Peyer's patch (tissue), 4 donors: ENCODE results near the gene TCEANC2. TPM values are rescaled to one million over a fixed set of nuclear protein-coding genes. Genes with fewer than 3 reads are reported as not detected.
A peak's percentile ranks its signal among the peaks of the same experiment; 100 is the strongest.

Experiments used
- DNase-seq, 3 donors: peaks; one replicate each; pipeline ENCODE4 v3.0.0-alpha.2; 2017 to 2019
- H3K27ac ChIP-seq, 4 donors: fragments of 200-600 bp; sonication (generic); one replicate each; pipeline ENCODE4 v1.5.1; 2016 to 2019
- H3K27me3 ChIP-seq, 2 donors: fragments of 200-600 bp; sonication (generic); one replicate each; pipeline ENCODE4 v1.5.1; 2019
- H3K36me3 ChIP-seq, 3 donors: fragments of 200-600 bp; sonication (generic); one replicate each; pipeline ENCODE4 v1.5.1; 2016 to 2019
- H3K4me1 ChIP-seq, 4 donors: fragments of 200-600 bp; sonication (generic); one replicate each; pipeline ENCODE4 v1.5.1; 2016 to 2019
- H3K4me3 ChIP-seq, 4 donors: fragments of 200-600 bp; sonication (generic); 1 replicate in 3 of 4; 2 replicates in 1 of 4; pipeline ENCODE4 v1.5.1; 2016 to 2019; ENCODE audit warnings: mild to moderate bottlenecking in 1 of 4
- H3K9me3 ChIP-seq, 4 donors: fragments of 200-600 bp; sonication (generic); one replicate each; pipeline ENCODE4 v1.5.1; 2016 to 2019; ENCODE audit warnings: mild to moderate bottlenecking in 1 of 4
- CTCF ChIP-seq, 6 experiments: fragments of 450-650 bp in 4 of 6; fragments of 200-600 bp in 2 of 6; sonication (generic) in 1 of 6; IDR thresholded peaks; one replicate each; pipeline ENCODE4 v1.5.1; 2017 to 2019; ENCODE audit warnings: antibody characterized with exemption in 6 of 6, mild to moderate bottlenecking in 3 of 6, moderate library complexity in 1 of 6
- POLR2A ChIP-seq, 2 donors: fragments of 450-650 bp; IDR thresholded peaks; one replicate each; pipeline ENCODE4 v1.5.1; 2017; ENCODE audit warnings: antibody characterized with exemption in 2 of 2, mild to moderate bottlenecking in 2 of 2, moderate library complexity in 2 of 2
- total RNA-seq, 4 donors: library from RNA; depleted of rRNA; stranded (reverse); fragments of >200 nt; gene quantifications; one replicate each; pipeline ENCODE4 v1.1.0, GENCODE V29; 2016

Gene TCEANC2
- total RNA-seq, 4 donors from 2014 or later: 3.0 to 6.6 (median 5.3) TPM

- Histone ChIP-seq H3K4me3 (no peak overlapping the region), H3K27me3 (no peaks in the 10 kb centered on the region), H3K27ac (no peak overlapping the region), H3K4me1 (peaks cover 0 to 18% (median 0%) of the 10 kb centered on the region in 4 donors), H3K9me3 (no peaks in the 10 kb centered on the region), H3K36me3 (no peaks in the 10 kb centered on the region)
- DNase-seq: no peak
- TF ChIP-seq POLR2A (IDR thresholded peaks at IDR 0.05) (no peak), CTCF (IDR thresholded peaks at IDR 0.05) (no peak)
Observed at GRCh38 chr1:54117815-54118563, 64.6 kb downstream of the TCEANC2 start.

- peaks cover 0 to 18% (median 0%) of the 10 kb centered on the region in 4 donors for H3K4me1 ChIP-seq
- TF ChIP-seq POLR2A (IDR thresholded peaks at IDR 0.05) (no peak), CTCF (IDR thresholded peaks at IDR 0.05) (no peak)
Observed at GRCh38 chr1:54118704-54119103, 65.3 kb downstream of the TCEANC2 start.

GRCh38 chr1:54120018-54120697 is 66.8 kb downstream of the TCEANC2 start:
- Histone ChIP-seq H3K27me3 (no peaks in the 10 kb centered on the region), H3K27ac (no peak overlapping the region), H3K4me1 (peaks cover 0 to 18% (median 0%) of the 10 kb centered on the region in 4 donors), H3K36me3 (no peaks in the 10 kb centered on the region), H3K9me3 (no peaks in the 10 kb centered on the region), H3K4me3 (no peak overlapping the region)
- no peak for DNase-seq
- TF ChIP-seq POLR2A (IDR thresholded peaks at IDR 0.05) (no peak), CTCF (IDR thresholded peaks at IDR 0.05) (no peak)

More at GRCh38 chr1:54118704-54119103, 65.3 kb downstream of the TCEANC2 start:
- Histone ChIP-seq H3K36me3 (no peaks in the 10 kb centered on the region), H3K27me3 (no peaks in the 10 kb centered on the region), H3K4me3 (no peak overlapping the region), H3K27ac (no peak overlapping the region), H3K9me3 (no peaks in the 10 kb centered on the region)
- DNase-seq: no peak

- TF ChIP-seq POLR2A (IDR thresholded peaks at IDR 0.05) (no peak), CTCF (IDR thresholded peaks at IDR 0.05) (no peak)
- DNase-seq: no peak
- H3K36me3 ChIP-seq: no peaks in the 10 kb centered on the region
- H3K4me1 ChIP-seq: peaks cover 0 to 18% (median 0%) of the 10 kb centered on the region in 4 donors
- no peak overlapping the region for H3K27ac ChIP-seq
- no peaks in the 10 kb centered on the region for H3K9me3 ChIP-seq
- no peaks in the 10 kb centered on the region for H3K27me3 ChIP-seq
- peak overlapping the region in 2 of 4 donors; percentile 18 to 33 for H3K4me3 ChIP-seq
Observed at GRCh38 chr1:54120698-54121481, 67.5 kb downstream of the TCEANC2 start.

- TF ChIP-seq POLR2A (IDR thresholded peaks at IDR 0.05) (no peak), CTCF (IDR thresholded peaks at IDR 0.05) (peak in 5 of 6 experiments; percentile 21 to 74 (median 72))
- Histone ChIP-seq H3K4me1 (peaks cover 0 to 18% (median 0%) of the 10 kb centered on the region in 4 donors), H3K27me3 (no peaks in the 10 kb centered on the region), H3K9me3 (no peaks in the 10 kb centered on the region), H3K4me3 (peak overlapping the region in 2 of 4 donors; percentile 18 to 33), H3K27ac (no peak overlapping the region), H3K36me3 (no peaks in the 10 kb centered on the region)
- DNase-seq: peak; percentile 40 to 85 (median 83)
Observed at GRCh38 chr1:54121482-54122134, 68.2 kb downstream of the TCEANC2 start.
